Measurements from ENCODE around the gene CHIC2.

Gene CHIC2

GRCh38 chr4:54015423-54016030 is 48.9 kb downstream of the CHIC2 start:
- DNase-seq (ENCODE audit: insufficient read length, low spot score) (no peak), FAIRE-seq (no peak)

- FAIRE-seq (no peak), DNase-seq (ENCODE audit: insufficient read length, low spot score) (no peak)
Observed at GRCh38 chr4:54014666-54015160, 49.7 kb downstream of the CHIC2 start.

- no peak for DNase-seq (ENCODE audit: insufficient read length, low spot score)
- no peak for FAIRE-seq
Observed at GRCh38 chr4:54011201-54011600, 53.2 kb downstream of the CHIC2 start.

GRCh38 chr4:54006755-54007154 is 57.6 kb downstream of the CHIC2 start:
- DNase-seq (ENCODE audit: insufficient read length, low spot score) (no peak), FAIRE-seq (no peak)

GRCh38 chr4:54005475-54005874 is 58.9 kb downstream of the CHIC2 start:
- no peak for FAIRE-seq
- no peak for DNase-seq (ENCODE audit: insufficient read length, low spot score)

- DNase-seq (ENCODE audit: insufficient read length, low spot score) (no peak), FAIRE-seq (peak; percentile 60)
Observed at GRCh38 chr4:54004463-54004862, 59.9 kb downstream of the CHIC2 start.

GRCh38 chr4:54001668-54002365 is 62.6 kb downstream of the CHIC2 start:
- DNase-seq (ENCODE audit: insufficient read length, low spot score): no peak
- FAIRE-seq: no peak

GRCh38 chr4:53997898-53998297 is 66.5 kb downstream of the CHIC2 start:
- FAIRE-seq (no peak), DNase-seq (ENCODE audit: insufficient read length, low spot score) (no peak)

GRCh38 chr4:53994382-53995102 is 69.9 kb downstream of the CHIC2 start:
- no peak for FAIRE-seq

GRCh38 chr4:53992785-53993184 is 71.6 kb downstream of the CHIC2 start:
- DNase-seq (ENCODE audit: insufficient read length, low spot score) (no peak), FAIRE-seq (peak; percentile 61)

More at GRCh38 chr4:53994382-53995102, 69.9 kb downstream of the CHIC2 start:
- no peak for DNase-seq (ENCODE audit: insufficient read length, low spot score)

- FAIRE-seq: no peak
Observed at GRCh38 chr4:53991821-53992220, 72.6 kb downstream of the CHIC2 start.

GRCh38 chr4:53990641-53991040 is 73.8 kb downstream of the CHIC2 start:
- FAIRE-seq: no peak
- no peak for DNase-seq (ENCODE audit: insufficient read length, low spot score)

More at GRCh38 chr4:53991821-53992220, 72.6 kb downstream of the CHIC2 start:
- DNase-seq (ENCODE audit: insufficient read length, low spot score): no peak

- no peak for DNase-seq (ENCODE audit: insufficient read length, low spot score)
- no peak for FAIRE-seq
Observed at GRCh38 chr4:53987761-53988171, 76.6 kb downstream of the CHIC2 start.

GRCh38 chr4:53986062-53986461 is 78.3 kb downstream of the CHIC2 start:
- FAIRE-seq (no peak), DNase-seq (ENCODE audit: insufficient read length, low spot score) (no peak)

- no peak for FAIRE-seq
- DNase-seq (ENCODE audit: insufficient read length, low spot score): no peak
Observed at GRCh38 chr4:53981567-53981966, 82.8 kb downstream of the CHIC2 start.

GRCh38 chr4:53981066-53981465 is 83.3 kb downstream of the CHIC2 start:
- no peak for FAIRE-seq

GRCh38 chr4:53974561-53974960 is 89.8 kb downstream of the CHIC2 start:
- no peak for DNase-seq (ENCODE audit: insufficient read length, low spot score)
- FAIRE-seq: no peak

More at GRCh38 chr4:53981066-53981465, 83.3 kb downstream of the CHIC2 start:
- DNase-seq (ENCODE audit: insufficient read length, low spot score): no peak

GRCh38 chr4:53967986-53968385 is 96.4 kb downstream of the CHIC2 start:
- DNase-seq (ENCODE audit: insufficient read length, low spot score) (no peak), FAIRE-seq (no peak)

GRCh38 chr4:53963781-53964180 is 100.6 kb downstream of the CHIC2 start:
- FAIRE-seq (no peak), DNase-seq (ENCODE audit: insufficient read length, low spot score) (no peak)

- FAIRE-seq (no peak), DNase-seq (ENCODE audit: insufficient read length, low spot score) (no peak)
Observed at GRCh38 chr4:53963336-53963735, 101.1 kb downstream of the CHIC2 start.

GRCh38 chr4:53962516-53963225 is 101.7 kb downstream of the CHIC2 start:
- DNase-seq (ENCODE audit: insufficient read length, low spot score): no peak
- FAIRE-seq: no peak
